ENCODE data around the gene GHR. TPM values are rescaled to one million over a fixed set of nuclear protein-coding genes. Genes with fewer than 3 reads are reported as not detected.
A peak's percentile ranks its signal among the peaks of the same experiment; 100 is the strongest.

Gene GHR
- total RNA-seq, 1 donor from 2014 or later, result 2.3 TPM

GRCh38 chr5:42636946-42637345 lies 213.7 kb downstream of the GHR start:
- Histone ChIP-seq H4K20me1 (ENCODE audit: insufficient read depth, low read length) (no peaks in the 10 kb centered on the region), H3K4me1 (ENCODE audit: insufficient read depth, low read length) (no peaks in the 10 kb centered on the region), H3K36me3 (ENCODE audit: insufficient read depth, low read length) (no peaks in the 10 kb centered on the region), H3K27me3 (ENCODE audit: insufficient read depth, low read length) (no peaks in the 10 kb centered on the region), H3K27ac (ENCODE audit: low read depth, low read length) (no peak overlapping the region), H3K9me3 (ENCODE audit: insufficient read depth, low read depth, low read length) (no peaks in the 10 kb centered on the region), H3K9ac (ENCODE audit: low read length) (no peak overlapping the region), H3K4me3 (ENCODE audit: insufficient read depth, low read depth, low read length) (no peak overlapping the region), H3K79me2 (ENCODE audit: insufficient read depth, low read length) (no peaks in the 10 kb centered on the region), H3K4me2 (ENCODE audit: low read length) (no peak overlapping the region), H2AFZ (ENCODE audit: low read depth, low read length) (no peak overlapping the region)
- Mint-ChIP-seq H3K4me3 (ENCODE audit: unreplicated experiment) (no peak overlapping the region), H3K9me3 (ENCODE audit: unreplicated experiment) (no peaks in the 10 kb centered on the region), H3K36me3 (ENCODE audit: low read depth, unreplicated experiment) (no peaks in the 10 kb centered on the region), H3K27ac (ENCODE audit: unreplicated experiment) (no peak overlapping the region), H3K27me3 (ENCODE audit: low read depth, unreplicated experiment) (no peaks in the 10 kb centered on the region), H3K4me1 (ENCODE audit: low read depth, unreplicated experiment) (peaks cover 6% of the 10 kb centered on the region)
- FAIRE-seq, result no peak
- DNase-seq (ENCODE audit: low read depth), result no peak
- TF ChIP-seq CTCF (IDR thresholded peaks at IDR 0.05; ENCODE audit: insufficient read depth, low read depth, low read length) (no peak), EZH2 (IDR thresholded peaks at IDR 0.05; ENCODE audit: insufficient read depth, low read length) (no peak)

- Histone ChIP-seq H3K4me3 (ENCODE audit: insufficient read depth, low read depth, low read length) (no peak overlapping the region), H3K27ac (ENCODE audit: low read depth, low read length) (no peak overlapping the region), H4K20me1 (ENCODE audit: insufficient read depth, low read length) (no peaks in the 10 kb centered on the region), H3K4me2 (ENCODE audit: low read length) (no peak overlapping the region), H3K79me2 (ENCODE audit: insufficient read depth, low read length) (no peaks in the 10 kb centered on the region), H3K9me3 (ENCODE audit: insufficient read depth, low read depth, low read length) (no peaks in the 10 kb centered on the region), H3K36me3 (ENCODE audit: insufficient read depth, low read length) (no peaks in the 10 kb centered on the region), H3K4me1 (ENCODE audit: insufficient read depth, low read length) (no peaks in the 10 kb centered on the region), H2AFZ (ENCODE audit: low read depth, low read length) (no peak overlapping the region), H3K9ac (ENCODE audit: low read length) (no peak overlapping the region), H3K27me3 (ENCODE audit: insufficient read depth, low read length) (no peaks in the 10 kb centered on the region)
- Mint-ChIP-seq H3K27me3 (ENCODE audit: low read depth, unreplicated experiment) (no peaks in the 10 kb centered on the region), H3K4me3 (ENCODE audit: unreplicated experiment) (no peak overlapping the region), H3K27ac (ENCODE audit: unreplicated experiment) (no peak overlapping the region), H3K36me3 (ENCODE audit: low read depth, unreplicated experiment) (no peaks in the 10 kb centered on the region), H3K9me3 (ENCODE audit: unreplicated experiment) (peaks cover 2% of the 10 kb centered on the region), H3K4me1 (ENCODE audit: low read depth, unreplicated experiment) (peaks cover 7% of the 10 kb centered on the region)
- DNase-seq (ENCODE audit: low read depth) (no peak), FAIRE-seq (no peak)
- TF ChIP-seq EZH2 (IDR thresholded peaks at IDR 0.05; ENCODE audit: insufficient read depth, low read length), result no peak
- TF ChIP-seq CTCF (IDR thresholded peaks at IDR 0.05; ENCODE audit: insufficient read depth, low read depth, low read length), result no peak
These were observed 215.7 kb downstream of the GHR start for GRCh38 chr5:42638972-42639371.

GRCh38 chr5:42640835-42641234 lies 217.6 kb downstream of the GHR start:
- Histone ChIP-seq H3K4me1 (ENCODE audit: insufficient read depth, low read length) (no peaks in the 10 kb centered on the region), H3K9ac (ENCODE audit: low read length) (no peak overlapping the region), H2AFZ (ENCODE audit: low read depth, low read length) (no peak overlapping the region), H3K79me2 (ENCODE audit: insufficient read depth, low read length) (no peaks in the 10 kb centered on the region), H3K27me3 (ENCODE audit: insufficient read depth, low read length) (no peaks in the 10 kb centered on the region), H3K27ac (ENCODE audit: low read depth, low read length) (no peak overlapping the region), H3K9me3 (ENCODE audit: insufficient read depth, low read depth, low read length) (no peaks in the 10 kb centered on the region), H3K4me2 (ENCODE audit: low read length) (no peak overlapping the region), H3K4me3 (ENCODE audit: insufficient read depth, low read depth, low read length) (no peak overlapping the region), H3K36me3 (ENCODE audit: insufficient read depth, low read length) (no peaks in the 10 kb centered on the region), H4K20me1 (ENCODE audit: insufficient read depth, low read length) (no peaks in the 10 kb centered on the region)
- no peaks in the 10 kb centered on the region for H3K27me3 Mint-ChIP-seq (ENCODE audit: low read depth, unreplicated experiment)
- TF ChIP-seq CTCF (IDR thresholded peaks at IDR 0.05; ENCODE audit: insufficient read depth, low read depth, low read length), result no peak
- TF ChIP-seq EZH2 (IDR thresholded peaks at IDR 0.05; ENCODE audit: insufficient read depth, low read length), result no peak
- H3K4me3 Mint-ChIP-seq (ENCODE audit: unreplicated experiment), result no peak overlapping the region
- FAIRE-seq, result no peak
- peak overlapping the region; percentile 77 for H3K27ac Mint-ChIP-seq (ENCODE audit: unreplicated experiment)
- H3K4me1 Mint-ChIP-seq (ENCODE audit: low read depth, unreplicated experiment), result peaks cover 16% of the 10 kb centered on the region
- peaks cover 2% of the 10 kb centered on the region for H3K9me3 Mint-ChIP-seq (ENCODE audit: unreplicated experiment)
- DNase-seq (ENCODE audit: low read depth), result no peak
- no peaks in the 10 kb centered on the region for H3K36me3 Mint-ChIP-seq (ENCODE audit: low read depth, unreplicated experiment)
